Pericardium fibroblast (primary cell): Measurements from ENCODE around the gene MEAK7. TPM values are rescaled to one million over a fixed set of nuclear protein-coding genes. Genes with fewer than 3 reads are reported as not detected.

ENCODE experiments used
- total RNA-seq: library from RNA; depleted of rRNA; stranded (reverse); fragments of >200 nt; gene quantifications from 2 replicates; pipeline ENCODE4 v1.2.3, GENCODE V29; 2015

MEAK7 gene
- total RNA-seq, result 12.1 and 19.3 TPM in 2 replicates

GRCh38 chr16:84504420-84505248, at the start of gene MEAK7:
Gene MEAK7 (minus strand): TSS chr16:84504659. CDS start chr16:84498086, 6,573 bp downstream.

Other genes with a start within 250 kb of the MEAK7 start
- 2.5 TPM in 1 of 2 replicates, not detected in the other for gene WFDC1, start 209.8 kb downstream of the MEAK7 start, total RNA-seq
- gene ATP2C2, start 136.1 kb downstream of the MEAK7 start, total RNA-seq, result not detected in 2 replicates
- gene COTL1, start 113.4 kb upstream of the MEAK7 start, total RNA-seq, result 157 and 197 TPM in 2 replicates
- 36.0 and 38.9 TPM in 2 replicates for gene KLHL36, start 143.9 kb upstream of the MEAK7 start, total RNA-seq
- gene USP10, start 195.3 kb upstream of the MEAK7 start, total RNA-seq, result 33.1 and 42.4 TPM in 2 replicates